HepG2 (cell line): ENCODE measurements around the gene C2orf76. TPM values are rescaled to one million over a fixed set of nuclear protein-coding genes. Genes with fewer than 3 reads are reported as not detected.

Experiments
- ARID3A ChIP-seq: IDR thresholded peaks from 2 replicates; pipeline ENCODE4 v1.6.1; 2012; ENCODE audit warnings: low read depth, low read length, improper control_type of control experiment
- DNMT1 ChIP-seq: sonication (generic); formaldehyde crosslinking; IDR thresholded peaks from 2 replicates; pipeline ENCODE4 v1.5.1; 2020; ENCODE audit warnings: mild to moderate bottlenecking, missing genetic modification reagents
- FOXA1 ChIP-seq, 2 experiments: fragments of 450-650 bp in 1 of 2; sonication (generic) in 1 of 2; formaldehyde crosslinking in 1 of 2; IDR thresholded peaks; 2 replicates each; pipeline versions ENCODE4 v1.4.0 to v1.6.1; 2016 to 2020; ENCODE audit warnings: missing genetic modification reagents in 1 of 2
- HBP1 ChIP-seq: IDR thresholded peaks from 2 replicates; pipeline ENCODE4 v1.6.1; 2016; ENCODE audit warnings: low read depth, control low read depth
- HINFP ChIP-seq: sonication (generic); formaldehyde crosslinking; IDR thresholded peaks from 2 replicates; pipeline ENCODE4 v1.4.0; 2020; ENCODE audit warnings: low read depth, mild to moderate bottlenecking, missing genetic modification reagents
- ISX ChIP-seq: sonication (generic); formaldehyde crosslinking; conservative IDR thresholded peaks from 2 replicates; pipeline ENCODE4 v1.5.0; 2020; ENCODE audit warnings: missing genetic modification reagents
- JUN ChIP-seq: sonication (generic); formaldehyde crosslinking; IDR thresholded peaks from 2 replicates; pipeline ENCODE4 v1.4.0; 2020; ENCODE audit warnings: mild to moderate bottlenecking, missing genetic modification reagents
- MLLT10 ChIP-seq: sonication (generic); formaldehyde crosslinking; IDR thresholded peaks from 2 replicates; pipeline ENCODE4 v1.4.0; 2020; ENCODE audit warnings: missing genetic modification reagents
- MXI1 ChIP-seq: IDR thresholded peaks from 3 replicates; pipeline ENCODE4 v1.6.1; 2012; ENCODE audit warnings: low read depth, low read length, inconsistent platforms, borderline replicate concordance
- PAXIP1 ChIP-seq: sonication (generic); formaldehyde crosslinking; conservative IDR thresholded peaks from 2 replicates; pipeline ENCODE4 v1.4.0; 2020; ENCODE audit warnings: mild to moderate bottlenecking, missing genetic modification reagents, moderate library complexity
- RBAK ChIP-seq: sonication (generic); formaldehyde crosslinking; IDR thresholded peaks from 2 replicates; pipeline ENCODE4 v1.5.1; 2020; ENCODE audit warnings: mild to moderate bottlenecking, missing genetic modification reagents
- SCMH1 ChIP-seq: sonication (generic); formaldehyde crosslinking; IDR thresholded peaks from 2 replicates; pipeline ENCODE4 v1.9.0; 2021; ENCODE audit warnings: missing genetic modification reagents, mild to moderate bottlenecking, borderline replicate concordance
- SRSF9 ChIP-seq: fragments of 200-400 bp; formaldehyde crosslinking; IDR thresholded peaks from 2 replicates; pipeline ENCODE4 v1.6.1; 2018; ENCODE audit warnings: borderline replicate concordance, mild to moderate bottlenecking, low read depth, low read length; ENCODE audit not compliant: insufficient read depth, poor library complexity, severe bottlenecking
- THAP8 ChIP-seq: sonication (generic); formaldehyde crosslinking; IDR thresholded peaks from 2 replicates; pipeline ENCODE4 v1.5.1; 2020; ENCODE audit warnings: missing genetic modification reagents, mild to moderate bottlenecking, borderline replicate concordance
- ZBTB20 ChIP-seq: sonication (generic); formaldehyde crosslinking; IDR thresholded peaks from 2 replicates; pipeline ENCODE4 v1.8.1; 2023; ENCODE audit warnings: missing genetic modification reagents, low read depth, mild to moderate bottlenecking, borderline replicate concordance
- ZNF101 ChIP-seq: sonication (generic); formaldehyde crosslinking; IDR thresholded peaks from 2 replicates; pipeline ENCODE4 v1.4.0; 2020; ENCODE audit warnings: mild to moderate bottlenecking, low read depth, missing genetic modification reagents, borderline replicate concordance
- polyA plus RNA-seq, 8 experiments: library from polyadenylated mRNA; depleted of rRNA in 3 of 8; stranded (reverse) in 7 of 8; unstranded in 1 of 8; fragments of >200 nt; fragmentation: Illumina TruSeq in 4 of 8; extraction: Trizol in 4 of 8; gene quantifications; 2 replicates each; pipeline versions ENCODE4 v1.2.1 to v1.2.3, GENCODE V29; 2011 to 2016; ENCODE audit warnings: low read depth in 4 of 8, missing spikeins in 1 of 8, mixed read lengths in 1 of 8; ENCODE audit not compliant: insufficient read depth in 1 of 8
- total RNA-seq, 5 experiments: library from RNA; depleted of rRNA; stranded (reverse); fragments of >200 nt; fragmentation: Illumina TruSeq; extraction: Trizol; gene quantifications; 2 replicates each; pipeline ENCODE4 v1.2.3, GENCODE V29; 2016; ENCODE audit warnings: low read depth in 1 of 5

Gene C2orf76
- total and polyA plus RNA-seq, 2 of the 13 experiments (the other 11 are each of a cell fraction or from before 2014, with no cell fraction given), result 7.7 to 8.5 TPM

- TF ChIP-seq PAXIP1 (CRISPR knock-in tag) (0 out of 2 replicates have a peak, but pooled peaks have one; percentile 5), ISX (CRISPR knock-in tag) (no peak), RBAK (CRISPR knock-in tag) (no peak), ARID3A (no peak), ZBTB20 (CRISPR knock-in tag) (no peak), HINFP (CRISPR knock-in tag) (no peak; the same call in 1 of the 2 replicates), HBP1 (peak; percentile 18; the same call in 1 of the 2 replicates), MLLT10 (no peak), JUN (CRISPR knock-in tag) (no peak), FOXA1 (IDR thresholded peaks at IDR 0.05) (no peak), FOXA1 (CRISPR knock-in tag; IDR thresholded peaks at IDR 0.05) (peak; percentile 60), DNMT1 (no peak), THAP8 (CRISPR knock-in tag) (no peak), SCMH1 (CRISPR knock-in tag) (no peak), SRSF9 (no peak), MXI1 (no peak), ZNF101 (no peak)
Measured at GRCh38 chr2:119366161-119366648, 429 bp downstream of the C2orf76 start (continued).
